WTC11 (cell line): ENCODE measurements around the gene LMOD3. TPM values are rescaled to one million over a fixed set of nuclear protein-coding genes. Genes with fewer than 3 reads are reported as not detected.

ENCODE experiments used
- ATAC-seq: fragments of 200-7000 bp; cut with Tn5 transposase; 2 replicates; pipeline ENCODE4 v1.10.0; 2021; ENCODE audit warnings: mild to moderate bottlenecking, moderate library complexity
- CTCF ChIA-PET: fragments of 300-600 bp; sonication (Branson Sonifier 250); formaldehyde crosslinking; loops from one replicate; lab custom pipeline; 2021; ENCODE audit warnings: antibody characterized with exemption; lab: Charles Lee
- POLR2A ChIA-PET: fragments of 350-600 bp; sonication (Branson Sonifier 250); formaldehyde crosslinking; loops from one replicate; lab custom pipeline; 2021; ENCODE audit warnings: antibody characterized with exemption; lab: Charles Lee
- DNase-seq: peaks from one replicate; pipeline ENCODE4 v3.0.0; 2021; ENCODE audit warnings: low spot score
- H3K27ac Mint-ChIP-seq: 2 replicates; pipeline ENCODE4 v1.8.0; 2021; ENCODE audit warnings: mixed read lengths
- H3K27me3 Mint-ChIP-seq: 2 replicates; pipeline ENCODE4 v1.8.0; 2021; ENCODE audit warnings: low read depth, mild to moderate bottlenecking, moderate library complexity, mixed read lengths
- H3K36me3 Mint-ChIP-seq: 2 replicates; pipeline ENCODE4 v1.8.0; 2021; ENCODE audit warnings: mixed read lengths
- H3K4me1 Mint-ChIP-seq: 2 replicates; pipeline ENCODE4 v1.8.0; 2022; ENCODE audit warnings: mixed read lengths
- H3K4me3 Mint-ChIP-seq: 2 replicates; pipeline ENCODE4 v1.8.0; 2021; ENCODE audit warnings: mild to moderate bottlenecking, moderate library complexity, mixed read lengths
- H3K9me3 Mint-ChIP-seq: 2 replicates; pipeline ENCODE4 v1.8.0; 2021; ENCODE audit warnings: mixed read lengths
- ATF6 ChIP-seq: sonication (generic); formaldehyde crosslinking; IDR thresholded peaks from 2 replicates; pipeline ENCODE4 v1.8.1; 2023; ENCODE audit warnings: mild to moderate bottlenecking, missing genetic modification reagents
- EMX1 ChIP-seq: fragments of 250-450 bp; sonication (Bioruptor Pico); IDR thresholded peaks from 2 replicates; pipeline ENCODE4 v1.8.0; 2021; ENCODE audit warnings: mild to moderate bottlenecking
- ERG ChIP-seq: fragments of 250-450 bp; sonication (Bioruptor Pico); IDR thresholded peaks from 2 replicates; pipeline ENCODE4 v1.8.0; 2021; ENCODE audit warnings: mild to moderate bottlenecking
- FOXJ3 ChIP-seq: sonication (generic); formaldehyde crosslinking; IDR thresholded peaks from 2 replicates; pipeline ENCODE4 v1.9.0; 2021; ENCODE audit warnings: missing genetic modification reagents, mild to moderate bottlenecking, borderline replicate concordance
- FOXP4 ChIP-seq: sonication (generic); formaldehyde crosslinking; IDR thresholded peaks from 2 replicates; pipeline ENCODE4 v1.8.0; 2022; ENCODE audit warnings: mild to moderate bottlenecking, missing genetic modification reagents
- GABPB1 ChIP-seq: sonication (generic); formaldehyde crosslinking; IDR thresholded peaks from 2 replicates; pipeline ENCODE4 v1.8.1; 2023; ENCODE audit warnings: mild to moderate bottlenecking, missing genetic modification reagents
- GRHL2 ChIP-seq: fragments of 250-450 bp; sonication (Bioruptor Pico); IDR thresholded peaks from 2 replicates; pipeline ENCODE4 v1.8.0; 2022; ENCODE audit warnings: mild to moderate bottlenecking, moderate library complexity; ENCODE audit not compliant: insufficient replicate concordance, severe bottlenecking
- GTF2I ChIP-seq: fragments of 250-450 bp; sonication (Bioruptor Pico); conservative IDR thresholded peaks from 2 replicates; pipeline ENCODE4 v1.4.0; 2021; ENCODE audit warnings: mild to moderate bottlenecking
- HMGA2 ChIP-seq: fragments of 250-450 bp; sonication (Bioruptor Pico); IDR thresholded peaks from 2 replicates; pipeline ENCODE4 v1.4.0; 2021; ENCODE audit warnings: mild to moderate bottlenecking, moderate library complexity
- IRF1 ChIP-seq: sonication (generic); formaldehyde crosslinking; IDR thresholded peaks from 2 replicates; pipeline ENCODE4 v1.8.0; 2023; ENCODE audit warnings: missing genetic modification reagents
- JAZF1 ChIP-seq: fragments of 250-450 bp; sonication (Bioruptor Pico); IDR thresholded peaks from 2 replicates; pipeline ENCODE4 v1.9.0; 2021; ENCODE audit warnings: moderate library complexity, mild to moderate bottlenecking, inconsistent platforms
- JUN ChIP-seq: sonication (generic); formaldehyde crosslinking; IDR thresholded peaks from 2 replicates; pipeline ENCODE4 v1.8.0; 2023; ENCODE audit warnings: mild to moderate bottlenecking, missing genetic modification reagents
- KAT7 ChIP-seq: sonication (generic); formaldehyde crosslinking; IDR thresholded peaks from 2 replicates; pipeline ENCODE4 v1.8.1; 2023; ENCODE audit warnings: missing genetic modification reagents, mild to moderate bottlenecking, borderline replicate concordance
- NFYB ChIP-seq: sonication (generic); formaldehyde crosslinking; conservative IDR thresholded peaks from 2 replicates; pipeline ENCODE4 v1.8.0; 2022; ENCODE audit warnings: low read depth, missing genetic modification reagents
- NR1H2 ChIP-seq: sonication (generic); formaldehyde crosslinking; IDR thresholded peaks from 2 replicates; pipeline ENCODE4 v1.9.0; 2021; ENCODE audit warnings: mild to moderate bottlenecking, moderate library complexity, missing genetic modification reagents
- NR2C2 ChIP-seq: sonication (generic); formaldehyde crosslinking; IDR thresholded peaks from 2 replicates; pipeline ENCODE4 v1.8.0; 2022; ENCODE audit warnings: mild to moderate bottlenecking, missing genetic modification reagents
- PRDM15 ChIP-seq: sonication (generic); formaldehyde crosslinking; IDR thresholded peaks from 2 replicates; pipeline ENCODE4 v1.8.0; 2022; ENCODE audit warnings: missing genetic modification reagents
- SMAD3 ChIP-seq: sonication (generic); formaldehyde crosslinking; IDR thresholded peaks from 2 replicates; pipeline ENCODE4 v1.8.0; 2022; ENCODE audit warnings: missing genetic modification reagents, mild to moderate bottlenecking, borderline replicate concordance
- SOX15 ChIP-seq: fragments of 250-450 bp; sonication (Bioruptor Pico); IDR thresholded peaks from 2 replicates; pipeline ENCODE4 v1.9.0; 2021; ENCODE audit warnings: mild to moderate bottlenecking
- SP1 ChIP-seq: sonication (generic); formaldehyde crosslinking; conservative IDR thresholded peaks from 2 replicates; pipeline ENCODE4 v1.8.1; 2022; ENCODE audit warnings: missing genetic modification reagents
- ZBTB21 ChIP-seq: sonication (generic); formaldehyde crosslinking; IDR thresholded peaks from 2 replicates; pipeline ENCODE4 v1.8.1; 2023; ENCODE audit warnings: mild to moderate bottlenecking, missing genetic modification reagents, borderline replicate concordance
- ZNF416 ChIP-seq: fragments of 250-450 bp; sonication (Bioruptor Pico); IDR thresholded peaks from 2 replicates; pipeline ENCODE4 v1.9.0; 2021; ENCODE audit warnings: mild to moderate bottlenecking, inconsistent platforms
- ZNF423 ChIP-seq: fragments of 250-450 bp; sonication (Bioruptor Pico); IDR thresholded peaks from 2 replicates; pipeline ENCODE4 v2.1.2; 2022; ENCODE audit warnings: mild to moderate bottlenecking, moderate library complexity
- total RNA-seq: library from RNA; stranded (reverse); gene quantifications from 3 replicates; pipeline ENCODE4 v1.2.3, GENCODE V29; 2021

LMOD3 gene
- total RNA-seq, 1 experiment from 2014 or later: not detected

GRCh38 chr3:69116897-69117296 is 5.5 kb downstream of the LMOD3 start:
- ATAC-seq (no peak), DNase-seq (no peak)
- H3K4me1 Mint-ChIP-seq: peaks cover 8% of the 10 kb centered on the region; the same call in 1 of the 2 replicates
- H3K27ac Mint-ChIP-seq: no peak overlapping the region
- POLR2A ChIA-PET: no interaction called here
- no peak overlapping the region for H3K4me3 Mint-ChIP-seq
- no peaks in the 10 kb centered on the region for H3K27me3 Mint-ChIP-seq
- H3K36me3 Mint-ChIP-seq: no peaks in the 10 kb centered on the region
- CTCF ChIA-PET: no interaction called here
- no peaks in the 10 kb centered on the region for H3K9me3 Mint-ChIP-seq
- TF ChIP-seq GABPB1 (no peak), FOXP4 (CRISPR knock-in tag) (no peak), FOXJ3 (CRISPR knock-in tag) (no peak), ZNF416 (no peak), JUN (CRISPR knock-in tag) (no peak), SP1 (CRISPR knock-in tag) (no peak), GTF2I (no peak), PRDM15 (CRISPR knock-in tag) (no peak), JAZF1 (CRISPR knock-in tag) (no peak), SOX15 (CRISPR knock-in tag) (no peak), HMGA2 (CRISPR knock-in tag) (no peak), NR1H2 (CRISPR knock-in tag) (no peak), ZNF423 (no peak), NR2C2 (no peak), ATF6 (CRISPR knock-in tag) (no peak), KAT7 (CRISPR knock-in tag) (no peak), SMAD3 (no peak), ERG (no peak), IRF1 (CRISPR knock-in tag) (no peak)
- TF ChIP-seq, all 79 proteins: peak for 0

- no peaks in the 10 kb centered on the region for H3K27me3 Mint-ChIP-seq
- DNase-seq: no peak
- POLR2A ChIA-PET: no interaction called here
- no peak overlapping the region for H3K27ac Mint-ChIP-seq
- no peak overlapping the region for H3K4me3 Mint-ChIP-seq
- TF ChIP-seq EMX1 (CRISPR knock-in tag) (no peak), GRHL2 (no peak), JUN (CRISPR knock-in tag) (no peak), NFYB (no peak), ZBTB21 (CRISPR knock-in tag) (no peak), ERG (no peak)
- CTCF ChIA-PET: no interaction called here
- no peaks in the 10 kb centered on the region for H3K9me3 Mint-ChIP-seq
- H3K36me3 Mint-ChIP-seq: no peaks in the 10 kb centered on the region
- ATAC-seq: no peak
- peaks cover 9% of the 10 kb centered on the region for H3K4me1 Mint-ChIP-seq
Observed at GRCh38 chr3:69116162-69116561, 6.2 kb downstream of the LMOD3 start.
